ENCODE measurements around the gene YARS2.
"Not testable (repeated sequence)": the region's sequence is repeated elsewhere in the genome, so short reads cannot be mapped to it uniquely, and the experiment has no call there.

YARS2 gene

GRCh38 chr12:32742133-32742532, 13.6 kb downstream of the YARS2 start:
- DNase-seq: no peak

GRCh38 chr12:32739279-32739678, 16.4 kb downstream of the YARS2 start:
- no peak for DNase-seq

GRCh38 chr12:32737715-32738114, 18.0 kb downstream of the YARS2 start:
- no peak for DNase-seq

- no peak for DNase-seq
Observed at GRCh38 chr12:32736445-32736844, 19.3 kb downstream of the YARS2 start.

- DNase-seq: no peak
Observed at GRCh38 chr12:32734952-32735351, 20.7 kb downstream of the YARS2 start.

- no peak for DNase-seq
Observed at GRCh38 chr12:32727237-32727636, 28.5 kb downstream of the YARS2 start.

GRCh38 chr12:32726286-32726685, 29.4 kb downstream of the YARS2 start:
- DNase-seq: no peak

GRCh38 chr12:32725308-32725707, 30.4 kb downstream of the YARS2 start:
- DNase-seq: not testable (repeated sequence)

- DNase-seq: no peak
Observed at GRCh38 chr12:32718926-32719325, 36.8 kb downstream of the YARS2 start.

GRCh38 chr12:32714772-32715171, 40.9 kb downstream of the YARS2 start:
- no peak for DNase-seq

- no peak for DNase-seq
Observed at GRCh38 chr12:32708926-32709325, 46.8 kb downstream of the YARS2 start.

GRCh38 chr12:32706335-32707024, 49.2 kb downstream of the YARS2 start:
- no peak for DNase-seq

- no peak for DNase-seq
Observed at GRCh38 chr12:32705783-32706182, 49.9 kb downstream of the YARS2 start.

- DNase-seq: no peak
Observed at GRCh38 chr12:32702946-32703345, 52.8 kb downstream of the YARS2 start.

GRCh38 chr12:32702473-32702872, 53.2 kb downstream of the YARS2 start:
- no peak for DNase-seq

- DNase-seq: not testable (repeated sequence)
Observed at GRCh38 chr12:32699437-32699836, 56.3 kb downstream of the YARS2 start.

- DNase-seq: no peak
Observed at GRCh38 chr12:32698285-32698684, 57.4 kb downstream of the YARS2 start.

- no peak for DNase-seq
Observed at GRCh38 chr12:32697445-32697844, 58.3 kb downstream of the YARS2 start.
